PC-3 (cell line): ENCODE data around the gene GDPD3. TPM values are rescaled to one million over a fixed set of nuclear protein-coding genes. Genes with fewer than 3 reads are reported as not detected.

Experiments used
- ATAC-seq: fragments of 200-7000 bp; cut with Tn5 transposase; 2 replicates; pipeline ENCODE4 v1.9.1; 2020; ENCODE audit warnings: mild to moderate bottlenecking, moderate library complexity
- BruUV-seq: library from RNA; stranded (reverse); fragments of 400-500 nt; replicated peaks from 2 replicates; lab custom pipeline; 2021; lab: Mats Ljungman, UMichigan
- CTCF ChIA-PET: fragments of 300-600 bp; sonication (Branson Sonifier 250); formaldehyde crosslinking; loops from one replicate; lab custom pipeline; 2022; ENCODE audit warnings: antibody characterized with exemption; lab: Charles Lee
- POLR2A ChIA-PET: fragments of 300-600 bp; sonication (Branson Sonifier 250); formaldehyde crosslinking; loops from one replicate; lab custom pipeline; 2022; ENCODE audit warnings: antibody characterized with exemption; ENCODE audit not compliant: unreplicated experiment; lab: Charles Lee
- DNase-seq: peaks from one replicate; pipeline ENCODE4 v3.0.0-alpha.2; 2015
- H2AFZ ChIP-seq: fragments of 300-600 bp; sonication (generic); 2 replicates; pipeline ENCODE4 v1.6.0; 2016; ENCODE audit warnings: antibody characterized with exemption, low read length
- H3F3A ChIP-seq: fragments of 300-600 bp; sonication (generic); one replicate; pipeline ENCODE4 v1.6.0; 2017; ENCODE audit warnings: antibody characterized with exemption, low read length, control low read depth, mild to moderate bottlenecking; ENCODE audit not compliant: unreplicated experiment
- H3K27ac ChIP-seq: fragments of 300-600 bp; sonication (generic); 2 replicates; pipeline ENCODE4 v1.5.1; 2016; ENCODE audit warnings: mild to moderate bottlenecking, low read length
- H3K27me3 ChIP-seq: fragments of 300-600 bp; sonication (generic); 2 replicates; pipeline ENCODE4 v1.6.1; 2016; ENCODE audit warnings: low read length, mixed read lengths
- H3K36me3 ChIP-seq: fragments of 300-600 bp; sonication (generic); 2 replicates; pipeline ENCODE4 v1.6.1; 2016; ENCODE audit warnings: low read depth, mixed run types, low read length, mixed read lengths
- H3K4me1 ChIP-seq: fragments of 300-600 bp; sonication (generic); 2 replicates; pipeline ENCODE4 v1.5.1; 2016; ENCODE audit warnings: low read length; ENCODE audit not compliant: insufficient read depth
- H3K4me2 ChIP-seq: fragments of 300-600 bp; sonication (generic); 2 replicates; pipeline ENCODE4 v1.6.0; 2016; ENCODE audit warnings: low read length
- H3K4me3 ChIP-seq: fragments of 300-600 bp; sonication (generic); 2 replicates; pipeline ENCODE4 v1.5.1; 2016; ENCODE audit warnings: mild to moderate bottlenecking, low read length, mixed read lengths
- H3K79me2 ChIP-seq: fragments of 300-600 bp; sonication (generic); 2 replicates; pipeline ENCODE4 v1.6.1; 2017; ENCODE audit warnings: low read length, mixed read lengths
- H3K9ac ChIP-seq: fragments of 300-600 bp; sonication (generic); 2 replicates; pipeline ENCODE4 v1.6.0; 2016; ENCODE audit warnings: mild to moderate bottlenecking, low read length
- H3K9me2 ChIP-seq: fragments of 300-600 bp; sonication (generic); replicated peaks from 2 replicates; pipeline ENCODE4 v1.6.1; 2016; ENCODE audit warnings: mixed run types, low read length, mixed read lengths
- H3K9me3 ChIP-seq: fragments of 300-600 bp; sonication (generic); 2 replicates; pipeline ENCODE4 v1.6.1; 2016; ENCODE audit warnings: low read length, mixed read lengths
- H4K20me1 ChIP-seq: fragments of 300-600 bp; sonication (generic); 2 replicates; pipeline ENCODE4 v1.6.1; 2016; ENCODE audit warnings: low read length, mixed read lengths
- EZH2 ChIP-seq: fragments of 300-600 bp; sonication (generic); IDR thresholded peaks from one replicate; pipeline ENCODE4 v1.6.1; 2017; ENCODE audit warnings: antibody characterized with exemption, mild to moderate bottlenecking, low read length; ENCODE audit not compliant: unreplicated experiment
- EZH2phosphoT487 ChIP-seq: fragments of 300-600 bp; sonication (generic); IDR thresholded peaks from 2 replicates; pipeline ENCODE4 v1.6.1; 2018; ENCODE audit warnings: mild to moderate bottlenecking, antibody characterized with exemption, low read length, borderline replicate concordance
- intact Hi-C: fragments of 100-400 bp; cut with micrococcal nuclease; formaldehyde crosslinking; loops from 2 replicates; pipeline ENCODE4 v1.9.0; 2023
- total RNA-seq: library from RNA; depleted of rRNA; stranded (reverse); fragments of >200 nt; gene quantifications from 2 replicates; pipeline ENCODE4 v1.2.3, GENCODE V29; 2014
- TF ChIP-seq, protein P1 (sequence below): fragments of 300-600 bp; sonication (generic); conservative IDR thresholded peaks from 2 replicates; pipeline ENCODE4 v1.5.1; 2017; ENCODE audit warnings: antibody characterized with exemption, low read depth, mild to moderate bottlenecking, low read length

Gene GDPD3
- total RNA-seq, 1 experiment from 2014 or later = 3.4 TPM

DNA sequence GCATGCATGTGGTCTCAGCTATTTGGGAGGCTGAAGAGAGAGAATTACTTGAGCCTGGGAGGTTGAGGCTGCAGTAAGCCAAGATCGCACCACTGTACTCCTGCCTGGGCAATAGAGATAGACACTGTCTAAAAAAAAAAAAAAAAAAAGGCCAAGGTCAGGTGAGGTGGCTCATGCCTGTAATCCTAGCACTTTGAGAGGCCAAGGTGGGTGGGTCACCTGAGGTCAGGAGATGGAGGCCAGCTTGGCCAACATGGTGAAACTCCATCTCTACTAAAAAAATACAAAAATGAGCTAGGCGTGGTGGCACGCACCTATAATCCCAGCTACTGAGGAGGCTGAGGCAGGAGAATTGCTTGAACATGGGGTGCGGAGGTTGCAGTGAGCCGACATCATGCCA is 41.9 kb upstream of the GDPD3 start:
- no TSS peak for BruUV-seq
- Histone ChIP-seq H2AFZ (no peak overlapping the region), H3K4me3 (no peak overlapping the region), H3K9me3 (no peaks in the 10 kb centered on the region), H3F3A (no peaks in the 10 kb centered on the region), H3K27me3 (no peaks in the 10 kb centered on the region), H3K4me2 (no peak overlapping the region), H3K9me2 (no peaks in the 10 kb centered on the region), H4K20me1 (no peaks in the 10 kb centered on the region), H3K79me2 (no peaks in the 10 kb centered on the region), H3K9ac (no peak overlapping the region), H3K27ac (no peak overlapping the region), H3K4me1 (no peaks in the 10 kb centered on the region), H3K36me3 (no peaks in the 10 kb centered on the region)
- CTCF ChIA-PET = no interaction called here
- POLR2A ChIA-PET = no interaction called here
- DNase-seq (no peak), ATAC-seq (no peak)
- TF ChIP-seq EZH2 = no peak
- no peak for TF ChIP-seq EZH2phosphoT487
- TF ChIP-seq, protein P1, sequence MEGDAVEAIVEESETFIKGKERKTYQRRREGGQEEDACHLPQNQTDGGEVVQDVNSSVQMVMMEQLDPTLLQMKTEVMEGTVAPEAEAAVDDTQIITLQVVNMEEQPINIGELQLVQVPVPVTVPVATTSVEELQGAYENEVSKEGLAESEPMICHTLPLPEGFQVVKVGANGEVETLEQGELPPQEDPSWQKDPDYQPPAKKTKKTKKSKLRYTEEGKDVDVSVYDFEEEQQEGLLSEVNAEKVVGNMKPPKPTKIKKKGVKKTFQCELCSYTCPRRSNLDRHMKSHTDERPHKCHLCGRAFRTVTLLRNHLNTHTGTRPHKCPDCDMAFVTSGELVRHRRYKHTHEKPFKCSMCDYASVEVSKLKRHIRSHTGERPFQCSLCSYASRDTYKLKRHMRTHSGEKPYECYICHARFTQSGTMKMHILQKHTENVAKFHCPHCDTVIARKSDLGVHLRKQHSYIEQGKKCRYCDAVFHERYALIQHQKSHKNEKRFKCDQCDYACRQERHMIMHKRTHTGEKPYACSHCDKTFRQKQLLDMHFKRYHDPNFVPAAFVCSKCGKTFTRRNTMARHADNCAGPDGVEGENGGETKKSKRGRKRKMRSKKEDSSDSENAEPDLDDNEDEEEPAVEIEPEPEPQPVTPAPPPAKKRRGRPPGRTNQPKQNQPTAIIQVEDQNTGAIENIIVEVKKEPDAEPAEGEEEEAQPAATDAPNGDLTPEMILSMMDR = no peak
- intact Hi-C loops = no loop called here

DNA sequence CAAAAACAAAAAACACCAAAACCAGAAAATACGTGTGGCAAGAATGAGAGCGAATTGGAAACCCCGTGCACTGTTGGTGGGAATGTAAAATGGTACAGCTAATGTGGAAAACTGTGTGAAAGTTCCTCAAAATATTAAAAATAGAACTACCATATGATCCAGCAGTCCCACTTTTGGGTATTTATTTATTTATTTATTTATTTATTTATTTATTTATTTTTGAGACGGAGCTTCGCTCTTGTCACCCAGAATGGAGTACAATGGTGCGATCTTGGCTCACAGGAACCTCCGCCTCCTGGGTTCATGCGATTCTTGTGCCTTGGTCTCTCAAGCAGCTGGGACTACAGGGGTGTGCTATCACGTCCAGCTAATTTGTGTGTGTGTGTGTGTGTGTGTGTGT is 39.2 kb upstream of the GDPD3 start:
- TF ChIP-seq EZH2phosphoT487 = no peak
- TF ChIP-seq, protein P1 = no peak
- Histone ChIP-seq H3K4me1 (no peaks in the 10 kb centered on the region), H3K27ac (no peak overlapping the region), H3K4me3 (no peak overlapping the region), H3K79me2 (no peaks in the 10 kb centered on the region), H3K36me3 (no peaks in the 10 kb centered on the region), H2AFZ (no peak overlapping the region), H3K27me3 (no peaks in the 10 kb centered on the region), H3K9me2 (no peaks in the 10 kb centered on the region), H3F3A (no peaks in the 10 kb centered on the region), H3K4me2 (no peak overlapping the region), H3K9ac (no peak overlapping the region), H4K20me1 (no peaks in the 10 kb centered on the region), H3K9me3 (no peaks in the 10 kb centered on the region)
- POLR2A ChIA-PET = no interaction called here
- no TSS peak for BruUV-seq
- ATAC-seq (no peak), DNase-seq (no peak)
- CTCF ChIA-PET = no interaction called here
- intact Hi-C loops = no loop called here

DNA sequence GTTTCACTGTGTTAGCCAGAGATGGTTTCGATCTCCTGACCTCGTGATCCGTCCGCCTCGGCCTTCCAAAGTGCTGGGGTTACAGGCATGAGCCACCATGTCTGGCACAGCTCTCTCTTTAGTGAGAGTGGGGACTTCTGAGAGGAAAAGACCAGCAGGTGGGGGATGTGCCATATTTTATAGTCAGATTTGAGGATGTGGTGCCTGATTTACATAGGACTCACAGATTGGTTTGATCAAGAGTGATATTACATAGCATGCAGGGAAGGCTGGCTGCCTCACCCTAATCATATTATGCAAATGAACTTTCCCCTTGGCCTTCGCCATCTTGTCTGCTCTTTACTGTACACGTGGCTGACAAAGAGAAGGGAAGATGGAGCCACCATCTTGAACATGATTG is 37.8 kb upstream of the GDPD3 start:
- ChIA-PET POLR2A (no interaction called here), CTCF (no interaction called here)
- H3K79me2 ChIP-seq = no peaks in the 10 kb centered on the region
- no peak for ATAC-seq
- H3K4me1 ChIP-seq = no peaks in the 10 kb centered on the region
- H3K4me2 ChIP-seq = no peak overlapping the region
- H3K4me3 ChIP-seq = no peak overlapping the region
- no peak overlapping the region for H3K27ac ChIP-seq
- no peaks in the 10 kb centered on the region for H3K36me3 ChIP-seq
- H2AFZ ChIP-seq = no peak overlapping the region
- H3F3A ChIP-seq = no peaks in the 10 kb centered on the region
- no TSS peak for BruUV-seq
- no peaks in the 10 kb centered on the region for H3K27me3 ChIP-seq
- H3K9me3 ChIP-seq = no peaks in the 10 kb centered on the region
- no peaks in the 10 kb centered on the region for H4K20me1 ChIP-seq
- no peaks in the 10 kb centered on the region for H3K9me2 ChIP-seq
- TF ChIP-seq, protein P1 = no peak
- TF ChIP-seq EZH2phosphoT487 = no peak
- no peak for TF ChIP-seq EZH2
- intact Hi-C loops = no loop called here
- DNase-seq = no peak
- no peak overlapping the region for H3K9ac ChIP-seq
